HL-60 (cell line): ENCODE results near the gene KIF27.
"Not testable (repeated sequence)": the region's sequence is repeated elsewhere in the genome, so short reads cannot be mapped to it uniquely, and the experiment has no call there.

Source experiments
- CTCF ChIP-seq: IDR thresholded peaks from one replicate; pipeline ENCODE4 v1.5.1; 2011; ENCODE audit warnings: low read length, control low read depth, inconsistent platforms; ENCODE audit not compliant: insufficient read depth
- GABPA ChIP-seq: IDR thresholded peaks from 2 replicates; pipeline ENCODE4 v1.6.1; 2012; ENCODE audit warnings: low read depth
- POLR2AphosphoS5 ChIP-seq: IDR thresholded peaks from 2 replicates; pipeline ENCODE4 v1.6.1; 2012; ENCODE audit warnings: low read depth
- REST ChIP-seq: IDR thresholded peaks from 2 replicates; pipeline ENCODE4 v1.6.1; 2012; ENCODE audit warnings: low read depth; ENCODE audit not compliant: insufficient replicate concordance
- SPI1 ChIP-seq: IDR thresholded peaks from 2 replicates; pipeline ENCODE4 v1.6.1; 2012; ENCODE audit warnings: low read depth, mild to moderate bottlenecking, borderline replicate concordance

DNA sequence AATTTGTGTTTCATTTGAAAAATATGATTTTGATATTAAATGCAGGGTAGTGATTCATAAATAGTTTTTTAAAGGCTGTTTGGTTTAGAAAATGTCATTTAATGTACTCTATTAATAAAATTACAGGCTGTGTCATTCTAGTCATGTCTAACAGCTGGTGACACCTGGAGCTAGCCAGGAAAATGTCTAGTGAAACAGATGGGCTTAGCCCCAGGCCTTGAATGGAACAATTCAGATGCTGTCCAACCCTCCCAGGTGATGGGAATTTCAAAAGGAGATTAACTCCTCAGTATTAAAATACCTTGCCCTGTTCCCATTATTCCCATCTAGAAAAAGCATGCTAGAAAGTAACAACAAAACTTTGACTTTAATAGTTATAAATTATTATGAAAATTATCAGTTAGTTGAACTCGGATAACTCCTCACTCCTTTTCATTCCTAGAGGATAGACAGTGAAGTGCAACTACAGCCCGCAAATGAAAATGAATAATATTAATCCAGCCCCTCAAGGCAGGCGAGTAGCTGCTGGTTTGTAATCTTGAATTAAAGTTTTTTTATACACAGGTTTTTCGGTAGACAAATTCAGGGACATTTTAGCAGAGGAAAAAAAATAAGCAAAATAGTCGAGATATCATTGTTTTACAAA is 90.7 kb downstream of the KIF27 start:
- TF ChIP-seq CTCF, POLR2AphosphoS5, REST, GABPA, SPI1: not testable (repeated sequence)
